ENCODE data around the gene VIPR2. TPM values are rescaled to one million over a fixed set of nuclear protein-coding genes. Genes with fewer than 3 reads are reported as not detected.

VIPR2 gene
- polyA plus RNA-seq, 1 donor from 2014 or later, result 0.51 TPM

DNA sequence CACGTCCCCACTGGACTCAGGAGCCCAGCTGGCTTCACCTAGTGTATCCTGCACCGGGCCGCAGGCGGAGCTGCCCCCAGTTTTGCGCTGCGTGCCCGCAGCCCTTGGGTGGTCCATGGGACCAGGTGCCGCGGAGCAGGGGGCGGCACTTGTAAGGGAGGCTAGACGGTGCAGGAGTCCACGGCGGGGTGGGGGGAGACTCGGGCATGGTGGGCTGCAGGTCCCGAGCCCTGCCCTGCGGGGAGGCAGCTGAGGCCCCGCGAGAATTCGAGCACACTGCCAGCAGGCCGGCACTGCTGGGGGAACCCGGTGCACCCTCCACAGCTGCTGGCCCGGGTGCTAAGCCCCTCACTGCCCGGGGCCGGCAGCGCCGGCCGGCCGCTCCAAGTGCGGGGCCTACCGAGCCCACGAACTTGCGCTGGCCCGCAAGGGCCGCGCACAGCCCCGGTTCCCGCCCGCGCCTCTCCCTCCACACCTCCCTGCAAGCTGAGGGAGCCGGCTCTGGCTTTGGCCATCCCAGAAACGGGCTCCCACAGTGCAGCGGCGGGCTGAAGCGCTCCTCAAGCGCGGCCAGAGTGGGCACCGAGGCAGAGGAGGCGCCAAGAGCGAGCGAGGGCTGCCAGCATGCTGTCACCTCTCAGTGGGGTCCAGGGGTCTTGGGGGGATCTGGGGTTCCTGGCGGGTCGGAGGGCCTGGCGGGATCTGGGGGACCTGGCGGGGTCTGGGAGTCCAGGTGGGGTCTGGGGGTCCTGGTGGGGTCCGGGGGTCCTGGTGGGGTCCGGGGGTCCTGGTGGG, 81.4 kb downstream of the VIPR2 start:
- no peak for TF ChIP-seq EP300 (conservative IDR thresholded peaks at IDR 0.05; ENCODE audit: poor library complexity, severe bottlenecking)
- no peak for TF ChIP-seq EZH2 (IDR thresholded peaks at IDR 0.05; ENCODE audit: borderline replicate concordance, insufficient read depth, low read length, poor library complexity, severe bottlenecking)
- TF ChIP-seq, protein P1, sequence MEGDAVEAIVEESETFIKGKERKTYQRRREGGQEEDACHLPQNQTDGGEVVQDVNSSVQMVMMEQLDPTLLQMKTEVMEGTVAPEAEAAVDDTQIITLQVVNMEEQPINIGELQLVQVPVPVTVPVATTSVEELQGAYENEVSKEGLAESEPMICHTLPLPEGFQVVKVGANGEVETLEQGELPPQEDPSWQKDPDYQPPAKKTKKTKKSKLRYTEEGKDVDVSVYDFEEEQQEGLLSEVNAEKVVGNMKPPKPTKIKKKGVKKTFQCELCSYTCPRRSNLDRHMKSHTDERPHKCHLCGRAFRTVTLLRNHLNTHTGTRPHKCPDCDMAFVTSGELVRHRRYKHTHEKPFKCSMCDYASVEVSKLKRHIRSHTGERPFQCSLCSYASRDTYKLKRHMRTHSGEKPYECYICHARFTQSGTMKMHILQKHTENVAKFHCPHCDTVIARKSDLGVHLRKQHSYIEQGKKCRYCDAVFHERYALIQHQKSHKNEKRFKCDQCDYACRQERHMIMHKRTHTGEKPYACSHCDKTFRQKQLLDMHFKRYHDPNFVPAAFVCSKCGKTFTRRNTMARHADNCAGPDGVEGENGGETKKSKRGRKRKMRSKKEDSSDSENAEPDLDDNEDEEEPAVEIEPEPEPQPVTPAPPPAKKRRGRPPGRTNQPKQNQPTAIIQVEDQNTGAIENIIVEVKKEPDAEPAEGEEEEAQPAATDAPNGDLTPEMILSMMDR (IDR thresholded peaks at IDR 0.05; ENCODE audit: poor library complexity, severe bottlenecking), result no peak
- TF ChIP-seq, protein P2, sequence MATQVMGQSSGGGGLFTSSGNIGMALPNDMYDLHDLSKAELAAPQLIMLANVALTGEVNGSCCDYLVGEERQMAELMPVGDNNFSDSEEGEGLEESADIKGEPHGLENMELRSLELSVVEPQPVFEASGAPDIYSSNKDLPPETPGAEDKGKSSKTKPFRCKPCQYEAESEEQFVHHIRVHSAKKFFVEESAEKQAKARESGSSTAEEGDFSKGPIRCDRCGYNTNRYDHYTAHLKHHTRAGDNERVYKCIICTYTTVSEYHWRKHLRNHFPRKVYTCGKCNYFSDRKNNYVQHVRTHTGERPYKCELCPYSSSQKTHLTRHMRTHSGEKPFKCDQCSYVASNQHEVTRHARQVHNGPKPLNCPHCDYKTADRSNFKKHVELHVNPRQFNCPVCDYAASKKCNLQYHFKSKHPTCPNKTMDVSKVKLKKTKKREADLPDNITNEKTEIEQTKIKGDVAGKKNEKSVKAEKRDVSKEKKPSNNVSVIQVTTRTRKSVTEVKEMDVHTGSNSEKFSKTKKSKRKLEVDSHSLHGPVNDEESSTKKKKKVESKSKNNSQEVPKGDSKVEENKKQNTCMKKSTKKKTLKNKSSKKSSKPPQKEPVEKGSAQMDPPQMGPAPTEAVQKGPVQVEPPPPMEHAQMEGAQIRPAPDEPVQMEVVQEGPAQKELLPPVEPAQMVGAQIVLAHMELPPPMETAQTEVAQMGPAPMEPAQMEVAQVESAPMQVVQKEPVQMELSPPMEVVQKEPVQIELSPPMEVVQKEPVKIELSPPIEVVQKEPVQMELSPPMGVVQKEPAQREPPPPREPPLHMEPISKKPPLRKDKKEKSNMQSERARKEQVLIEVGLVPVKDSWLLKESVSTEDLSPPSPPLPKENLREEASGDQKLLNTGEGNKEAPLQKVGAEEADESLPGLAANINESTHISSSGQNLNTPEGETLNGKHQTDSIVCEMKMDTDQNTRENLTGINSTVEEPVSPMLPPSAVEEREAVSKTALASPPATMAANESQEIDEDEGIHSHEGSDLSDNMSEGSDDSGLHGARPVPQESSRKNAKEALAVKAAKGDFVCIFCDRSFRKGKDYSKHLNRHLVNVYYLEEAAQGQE (IDR thresholded peaks at IDR 0.05; ENCODE audit: borderline replicate concordance), result no peak
- no peak for TF ChIP-seq RAD21 (conservative IDR thresholded peaks at IDR 0.05)
- no peak for TF ChIP-seq POLR2AphosphoS5 (IDR thresholded peaks at IDR 0.05)
- no peak for TF ChIP-seq MXI1 (conservative IDR thresholded peaks at IDR 0.05; ENCODE audit: poor library complexity, severe bottlenecking)
- no peak for TF ChIP-seq SMC3 (conservative IDR thresholded peaks at IDR 0.05; ENCODE audit: poor library complexity)
- TF ChIP-seq TAF1 (IDR thresholded peaks at IDR 0.05; ENCODE audit: low read depth), result no peak
- H3K9me2 ChIP-seq (ENCODE audit: insufficient read depth, low read length), result no peaks in the 10 kb centered on the region

DNA sequence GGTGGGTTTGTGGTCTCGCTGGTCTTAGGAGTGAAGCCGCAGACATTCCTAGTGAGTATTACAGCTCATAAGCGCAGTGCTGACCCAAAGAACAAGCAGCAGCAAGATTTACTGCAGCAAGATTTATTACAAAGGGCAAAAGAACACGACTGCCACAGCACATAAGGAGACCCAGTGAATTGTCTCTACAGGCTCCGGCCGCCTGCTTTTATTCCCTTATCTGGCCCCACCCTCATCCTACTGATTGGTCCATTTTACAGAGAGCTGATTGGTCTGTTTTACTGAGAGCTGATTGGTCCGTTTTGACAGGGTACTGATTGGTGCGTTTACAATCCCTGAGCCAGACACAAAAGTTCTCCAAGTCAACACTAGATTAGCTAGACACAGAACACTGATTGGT, 82.1 kb downstream of the VIPR2 start:
- H2AFZ ChIP-seq (ENCODE audit: low read depth, low read length), result no peak overlapping the region
- TF ChIP-seq EP300 (conservative IDR thresholded peaks at IDR 0.05; ENCODE audit: poor library complexity, severe bottlenecking) (no peak), EZH2 (IDR thresholded peaks at IDR 0.05; ENCODE audit: borderline replicate concordance, insufficient read depth, low read length, poor library complexity, severe bottlenecking) (no peak), POLR2AphosphoS5 (IDR thresholded peaks at IDR 0.05) (no peak), RAD21 (conservative IDR thresholded peaks at IDR 0.05) (no peak), SMC3 (conservative IDR thresholded peaks at IDR 0.05; ENCODE audit: poor library complexity) (no peak), MXI1 (conservative IDR thresholded peaks at IDR 0.05; ENCODE audit: poor library complexity, severe bottlenecking) (no peak), TAF1 (IDR thresholded peaks at IDR 0.05; ENCODE audit: low read depth) (no peak)
- TF ChIP-seq, protein P1 (IDR thresholded peaks at IDR 0.05; ENCODE audit: poor library complexity, severe bottlenecking), result no peak
- TF ChIP-seq, protein P2 (IDR thresholded peaks at IDR 0.05; ENCODE audit: borderline replicate concordance), result no peak
- no peaks in the 10 kb centered on the region for H3K9me2 ChIP-seq (ENCODE audit: insufficient read depth, low read length)

More for the DNA sequence above, 81.4 kb downstream of the VIPR2 start:
- Histone ChIP-seq H3K4me2 (ENCODE audit: low read length) (no peak overlapping the region), H3K27ac (ENCODE audit: low read length) (no peak overlapping the region), H2AFZ (ENCODE audit: low read depth, low read length) (no peak overlapping the region), H4K20me1 (ENCODE audit: insufficient read depth) (no peaks in the 10 kb centered on the region), H3K79me2 (replicated peaks; ENCODE audit: insufficient read depth, low read length) (no peaks in the 10 kb centered on the region), H3K9ac (ENCODE audit: low read length) (no peak overlapping the region), H3K4me3 (ENCODE audit: low read length) (no peak overlapping the region), H3F3A (ENCODE audit: insufficient read depth, low read length, poor library complexity, severe bottlenecking) (no peaks in the 10 kb centered on the region), H3K9me3 (ENCODE audit: low read length) (no peaks in the 10 kb centered on the region), H3K27me3 (ENCODE audit: insufficient read depth, low read depth, low read length) (no peaks in the 10 kb centered on the region), H3K36me3 (ENCODE audit: insufficient read depth, low read length) (no peaks in the 10 kb centered on the region)

More for the DNA sequence above, 82.1 kb downstream of the VIPR2 start:
- H4K20me1 ChIP-seq (ENCODE audit: insufficient read depth), result no peaks in the 10 kb centered on the region
- H3K27me3 ChIP-seq (ENCODE audit: insufficient read depth, low read depth, low read length), result no peaks in the 10 kb centered on the region
- no peaks in the 10 kb centered on the region for H3F3A ChIP-seq (ENCODE audit: insufficient read depth, low read length, poor library complexity, severe bottlenecking)
- no peaks in the 10 kb centered on the region for H3K9me3 ChIP-seq (ENCODE audit: low read length)
- H3K9ac ChIP-seq (ENCODE audit: low read length), result no peak overlapping the region
- H3K4me3 ChIP-seq (ENCODE audit: low read length), result no peak overlapping the region
- H3K4me2 ChIP-seq (ENCODE audit: low read length), result no peak overlapping the region
- H3K27ac ChIP-seq (ENCODE audit: low read length), result no peak overlapping the region
- H3K79me2 ChIP-seq (replicated peaks; ENCODE audit: insufficient read depth, low read length), result no peaks in the 10 kb centered on the region
- H3K36me3 ChIP-seq (ENCODE audit: insufficient read depth, low read length), result no peaks in the 10 kb centered on the region

Data from neural cell (in vitro differentiated cells).